Non-pigmented ciliary epithelial cell (primary cell): ENCODE results near the gene APC2.

Experiments
- DNase-seq: peaks from one replicate; pipeline ENCODE4 v3.0.0-alpha.2; 2010; ENCODE audit warnings: low read depth

Gene APC2

DNA sequence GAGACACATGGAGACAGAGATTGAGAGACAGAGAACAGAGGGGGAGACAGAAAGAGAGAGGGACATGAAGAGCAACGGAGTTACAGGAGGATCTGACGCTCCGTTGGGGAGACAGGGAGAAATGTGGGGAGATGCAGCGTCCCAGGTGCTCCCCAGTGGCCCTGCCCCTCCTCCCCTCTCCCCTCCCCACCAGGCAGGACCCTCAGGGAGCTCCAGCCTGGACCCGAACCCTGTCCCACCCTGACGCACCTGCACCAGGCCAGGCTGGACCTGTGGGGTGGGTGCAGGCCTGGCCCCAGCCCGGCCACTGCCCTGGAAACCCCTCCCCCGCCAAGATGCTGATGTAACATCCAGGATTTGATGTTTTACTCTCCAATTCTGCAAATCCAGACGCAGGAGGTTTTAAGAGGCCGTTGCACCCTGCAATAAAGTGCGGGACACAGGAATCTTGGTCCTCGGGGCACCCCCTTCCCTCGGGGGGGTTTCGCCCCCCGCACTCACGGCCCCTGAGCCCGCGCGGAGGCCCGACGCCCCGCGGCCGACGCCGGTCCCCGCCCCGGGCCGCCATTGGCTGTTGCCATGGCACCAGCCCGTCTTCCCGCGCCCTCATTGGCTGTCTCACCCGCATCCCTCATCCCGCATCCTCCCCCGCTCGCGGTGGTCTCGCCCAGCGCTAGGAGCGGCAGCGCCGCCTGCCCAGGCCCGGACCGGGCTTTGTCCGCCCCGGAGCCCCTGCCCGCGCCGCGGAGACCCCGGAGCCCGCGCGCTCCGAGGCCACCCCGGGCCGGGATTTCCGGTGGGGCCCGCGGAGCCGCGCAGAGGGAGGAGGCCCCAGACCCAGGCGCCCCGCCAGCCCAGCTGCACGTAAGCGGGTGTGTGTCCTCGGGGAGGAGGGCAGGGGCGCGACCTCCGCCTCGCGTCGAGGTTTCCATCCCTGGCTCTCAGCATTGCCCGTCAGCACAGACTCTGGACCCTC lies at the start of gene APC2:
Gene APC2, plus strand, starts transcription at position 655 of the 976 bp plus-strand sequence. CDS start 2,881 bp downstream, outside the sequence.
- DNase-seq = no peak

GRCh38 chr19:1400281-1401137 lies 49.4 kb upstream of the APC2 start:
- DNase-seq = no peak

- no peak for DNase-seq
These were observed 48.6 kb upstream of the APC2 start, which contains the start of gene GAMT for GRCh38 chr19:1401138-1401888. GAMT (minus strand) TSS chr19:1401542; CDS start chr19:1401476, 66 bp downstream.

DNA sequence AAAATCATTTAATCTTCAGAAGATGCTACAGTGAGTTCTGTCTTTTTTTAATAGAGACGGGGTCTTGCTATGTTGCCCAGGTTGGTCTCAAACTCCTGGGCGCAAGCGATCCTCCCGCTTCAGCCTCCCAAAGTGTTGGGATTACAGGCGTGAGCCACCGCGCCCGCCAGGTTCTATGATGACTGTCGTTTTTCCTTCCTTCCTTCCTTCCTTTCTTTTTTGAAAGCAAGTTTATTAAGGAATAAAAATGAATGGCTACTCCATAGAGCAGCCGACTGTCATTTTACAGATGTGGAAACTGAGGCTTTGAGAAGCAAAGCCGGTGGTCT lies 48.1 kb upstream of the APC2 start:
- no peak for DNase-seq

DNA sequence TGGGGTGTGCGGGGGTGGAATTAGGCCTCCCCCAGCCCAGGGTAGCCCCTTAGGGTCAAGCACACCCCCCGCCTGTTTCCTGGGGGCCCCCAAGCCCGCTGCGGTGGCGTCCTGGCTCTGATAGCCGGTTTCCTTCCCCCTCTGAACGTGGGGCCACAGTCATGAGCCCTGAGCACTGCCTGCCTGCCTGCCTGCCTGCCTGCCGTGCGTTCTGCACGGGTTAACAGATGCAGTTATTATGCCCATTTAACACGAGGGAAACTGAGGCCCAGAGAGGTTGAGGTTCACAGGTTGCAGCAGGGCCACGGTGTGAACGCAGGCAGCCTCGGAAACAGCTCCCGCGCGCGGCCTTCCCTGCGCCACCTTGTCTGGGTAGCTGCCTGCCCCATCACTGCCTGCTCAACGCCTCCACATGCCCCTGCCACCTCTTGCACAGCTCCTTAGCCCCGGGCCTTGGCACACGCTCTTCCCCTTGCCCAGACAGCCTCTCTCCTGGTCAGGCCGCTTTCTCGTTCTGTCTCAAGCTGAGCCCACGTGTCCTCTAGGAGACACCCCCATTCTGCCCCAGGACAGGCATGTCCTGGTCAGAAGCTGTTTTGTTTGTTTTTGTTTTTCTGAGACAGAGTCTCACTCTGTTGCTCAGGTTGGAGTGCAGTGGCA lies 47.4 kb upstream of the APC2 start:
- no peak for DNase-seq

DNA sequence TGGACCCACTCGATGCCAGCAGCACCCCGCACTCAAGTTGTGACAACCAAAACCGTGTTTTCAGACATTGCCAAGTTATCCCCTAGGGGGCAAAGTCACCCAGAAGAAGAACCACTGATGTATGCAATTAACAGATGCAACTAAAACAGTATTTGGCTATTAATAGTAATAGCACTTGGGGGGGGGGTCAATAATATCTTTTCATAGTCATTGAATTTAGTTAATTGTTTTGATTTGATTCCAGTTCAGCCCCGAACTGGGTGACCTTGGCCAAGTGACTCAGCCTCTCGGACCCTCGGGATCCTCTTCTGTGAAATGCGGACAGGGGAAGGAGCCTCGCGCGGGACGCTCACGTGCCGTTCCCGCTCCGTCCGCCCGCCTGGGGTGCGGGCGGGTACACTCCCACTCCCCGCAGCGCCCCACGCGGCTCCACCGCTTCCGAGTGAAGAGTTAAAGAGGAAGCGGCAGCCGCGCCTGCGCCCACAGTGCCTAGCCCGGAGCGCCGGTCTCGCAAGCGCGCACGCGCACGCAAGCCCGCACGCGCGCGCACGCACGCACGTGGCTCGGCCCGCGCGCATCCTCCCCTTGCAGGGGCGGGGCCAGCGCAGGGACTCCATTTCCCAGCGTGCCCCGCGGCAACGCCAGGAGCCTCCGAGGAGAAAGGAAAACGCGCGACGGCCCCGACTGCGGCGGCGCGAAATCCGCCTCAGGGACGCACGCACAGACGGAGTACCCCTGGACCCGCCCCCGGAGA lies 43.0 kb upstream of the APC2 start:
- DNase-seq = peak; percentile 85

GRCh38 chr19:1407528-1408299 lies 42.2 kb upstream of the APC2 start, which contains the start of gene DAZAP1:
DAZAP1 (plus strand) TSS chr19:1407586; CDS start chr19:1407774, 188 bp downstream.
- no peak for DNase-seq

DNA sequence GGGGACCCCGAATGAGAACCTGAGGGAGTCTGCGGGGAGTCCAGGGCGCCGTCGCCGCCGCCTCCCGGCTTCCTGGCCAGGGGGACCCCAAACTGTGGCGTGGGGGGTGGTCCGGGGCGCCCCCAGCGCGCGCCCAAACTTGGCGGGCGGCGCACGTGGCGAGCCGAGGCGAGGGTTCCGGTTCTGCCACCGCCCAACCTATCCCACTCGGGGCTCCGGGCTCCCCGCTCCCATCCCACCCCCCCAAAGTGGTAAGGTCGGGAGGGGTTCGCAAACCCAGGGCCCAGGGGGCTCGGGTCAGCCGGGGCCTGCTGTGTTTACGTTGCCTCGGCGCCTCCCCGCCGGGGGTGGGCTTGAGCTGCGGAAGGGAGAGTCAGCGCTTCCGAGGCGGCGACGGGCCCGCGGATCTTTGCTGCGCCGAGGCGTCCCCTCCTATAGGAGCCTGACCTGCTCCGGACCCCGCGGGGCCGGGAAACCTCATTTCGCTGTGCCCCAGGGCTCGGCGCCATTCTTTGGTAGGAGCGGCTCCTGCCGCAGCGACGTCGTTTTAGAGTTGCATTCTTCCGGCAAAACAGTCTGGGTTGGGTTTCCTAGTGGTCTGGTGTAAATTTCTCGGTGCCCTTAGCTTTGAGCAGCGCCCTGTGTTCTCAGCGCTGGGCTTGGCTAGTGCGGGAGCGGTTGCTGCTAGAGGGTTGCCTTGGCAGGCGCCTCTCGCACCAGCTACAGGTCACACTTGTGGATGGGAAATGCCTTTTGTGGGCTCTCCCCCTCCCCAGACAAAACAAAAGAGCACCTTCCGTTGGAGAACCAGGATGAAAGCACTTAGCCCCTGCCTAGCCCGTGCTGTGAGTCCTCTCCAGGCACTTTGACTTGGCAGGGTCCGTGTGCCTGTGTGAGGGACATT lies 41.4 kb upstream of the APC2 start:
- DNase-seq = no peak

DNA sequence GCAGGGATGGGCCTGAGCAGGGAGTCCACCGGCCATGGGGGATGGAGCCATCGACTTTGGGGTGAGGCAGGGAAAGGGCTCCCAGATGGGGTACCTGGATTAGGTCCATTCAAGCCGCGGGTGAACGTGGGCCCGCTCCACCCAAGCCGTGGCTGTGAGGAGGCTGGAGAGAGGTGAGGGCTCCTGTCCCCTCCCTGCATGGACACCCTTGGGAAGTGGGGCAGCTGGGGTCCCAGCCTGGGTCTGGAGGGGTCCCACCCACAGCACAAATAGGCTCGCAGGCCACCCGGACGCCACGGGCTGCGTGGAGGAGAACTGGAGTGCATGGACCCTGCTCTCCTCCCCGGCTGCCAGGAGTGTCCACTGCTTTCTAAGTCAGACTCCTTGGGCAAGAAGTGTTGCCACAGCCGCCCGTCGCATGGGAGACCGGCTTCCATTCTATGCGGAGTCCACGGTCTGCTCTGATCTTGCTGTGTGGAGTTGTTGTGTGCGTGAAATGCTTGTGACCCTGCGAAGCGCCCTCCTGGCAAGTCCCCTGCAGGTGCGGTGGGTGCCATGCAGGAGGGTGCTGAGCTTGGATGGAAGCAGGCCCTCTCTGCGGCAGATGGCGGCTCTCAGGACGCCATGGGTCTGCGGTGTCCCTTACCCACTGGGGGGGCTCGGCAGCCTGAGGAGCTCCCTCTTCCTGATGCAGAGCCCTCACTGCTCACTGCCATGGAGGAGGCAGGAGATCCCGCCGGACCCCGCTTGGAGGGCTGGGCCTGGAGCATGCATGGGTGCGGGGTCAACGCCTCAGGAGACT lies 40.5 kb upstream of the APC2 start:
- no peak for DNase-seq

DNA sequence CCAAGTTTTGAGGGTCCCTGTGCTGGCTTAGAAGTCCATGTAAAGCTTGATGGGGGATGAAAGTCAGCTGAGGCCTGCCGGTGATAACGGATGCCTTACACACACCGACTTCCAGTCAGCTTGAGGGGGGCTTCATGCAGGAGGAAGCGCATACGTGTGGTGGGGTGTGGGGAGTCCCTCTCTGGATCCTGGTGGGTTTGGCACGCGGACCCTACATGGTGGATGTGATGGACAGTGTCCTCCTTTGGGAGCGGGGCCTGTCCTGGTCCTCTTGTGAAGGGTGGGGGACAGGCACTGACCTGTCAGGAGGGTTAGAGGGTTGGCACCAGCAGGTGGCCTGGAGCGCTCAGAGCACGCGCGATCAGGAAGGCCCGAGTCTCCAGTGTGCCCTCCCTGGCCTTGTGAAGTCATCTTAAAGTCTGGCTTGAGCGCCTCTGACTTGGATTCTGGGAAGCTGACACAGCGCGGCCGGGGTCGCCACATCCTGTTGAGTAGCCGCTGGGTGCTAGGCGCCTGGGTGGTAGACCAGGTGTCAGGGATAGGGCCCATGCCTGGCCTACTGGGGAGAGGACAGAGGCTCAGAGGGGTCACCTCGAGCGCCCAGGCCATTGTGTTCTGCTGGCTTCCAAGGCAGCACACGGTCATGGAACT lies 39.7 kb upstream of the APC2 start:
- no peak for DNase-seq

GRCh38 chr19:1410789-1411188 lies 39.1 kb upstream of the APC2 start:
- DNase-seq = no peak

DNA sequence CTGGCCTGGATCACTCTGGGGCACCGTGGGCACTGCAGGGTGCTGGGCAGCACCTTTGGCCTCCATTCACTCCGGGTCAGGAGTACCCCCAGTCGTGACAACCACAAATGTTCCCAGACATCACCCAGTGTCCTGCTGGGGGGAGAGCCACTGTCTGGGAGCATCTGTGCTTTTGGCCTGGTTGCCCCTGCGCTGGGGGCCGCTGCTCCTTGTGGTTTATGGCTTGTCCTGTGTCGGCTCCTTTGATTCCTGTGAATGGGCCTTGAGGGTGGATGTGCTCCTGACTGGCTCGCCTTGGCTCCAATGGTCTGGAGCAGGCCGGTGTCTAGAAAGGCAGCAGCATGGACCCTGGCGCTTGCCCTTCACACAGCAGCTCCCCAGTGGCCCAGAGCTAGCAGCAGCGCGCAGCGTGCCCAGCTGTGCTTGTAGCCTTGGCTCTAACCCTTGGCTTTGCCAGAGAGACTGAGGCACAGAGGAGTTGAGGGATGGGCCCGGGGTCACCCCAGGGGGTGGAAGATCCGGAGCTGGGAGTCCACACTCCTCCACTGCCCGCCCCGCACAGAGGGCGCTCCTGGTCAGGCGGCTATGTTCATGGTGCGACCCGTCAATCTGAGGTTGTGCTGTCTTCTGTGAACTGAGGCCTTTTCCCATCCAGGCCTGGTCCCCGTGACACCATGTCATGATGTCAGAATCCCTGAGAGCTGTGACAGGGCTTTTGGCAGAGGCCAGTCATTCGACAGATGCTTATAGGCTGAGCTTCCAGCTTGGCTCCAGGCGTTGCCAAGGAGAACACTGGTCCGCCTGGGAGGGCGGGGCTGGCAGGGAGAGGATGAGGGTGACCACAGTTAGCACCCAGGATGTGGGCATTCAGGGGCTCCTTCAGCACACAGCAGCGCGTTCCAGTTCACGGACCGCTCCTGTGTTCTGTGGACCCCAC lies 38.4 kb upstream of the APC2 start:
- DNase-seq = no peak

GRCh38 chr19:1412323-1412923 lies 37.5 kb upstream of the APC2 start:
- no peak for DNase-seq

GRCh38 chr19:1412995-1413800 lies 36.7 kb upstream of the APC2 start:
- no peak for DNase-seq
